Mucosa of descending colon (tissue), 3 donors: Measurements from ENCODE around the gene SPATA17. TPM values are rescaled to one million over a fixed set of nuclear protein-coding genes. Genes with fewer than 3 reads are reported as not detected.

Experiments
- ATAC-seq: fragments of 200-7000 bp; cut with Tn5 transposase; one replicate; pipeline ENCODE4 v1.9.1; 2020; ENCODE audit warnings: mild to moderate bottlenecking, moderate library complexity
- DNase-seq, 3 donors: peaks; one replicate each; pipeline ENCODE4 v3.0.0-alpha.2; 2020
- H3K36me3 ChIP-seq: fragments of 200-600 bp; one replicate; pipeline ENCODE4 v1.8.0; 2021; ENCODE audit warnings: low read depth, mild to moderate bottlenecking
- H3K4me1 ChIP-seq: fragments of 200-600 bp; one replicate; pipeline ENCODE4 v1.8.0; 2021; ENCODE audit warnings: low read depth, mild to moderate bottlenecking
- H3K4me3 ChIP-seq: fragments of 200-600 bp; one replicate; pipeline ENCODE4 v1.8.0; 2021; ENCODE audit warnings: mild to moderate bottlenecking
- H3K9me3 ChIP-seq: fragments of 200-600 bp; one replicate; pipeline ENCODE4 v1.8.0; 2021; ENCODE audit warnings: mild to moderate bottlenecking
- CTCF ChIP-seq: fragments of 200-600 bp; IDR thresholded peaks from one replicate; pipeline ENCODE4 v1.8.0; 2022; ENCODE audit warnings: antibody characterized with exemption, mild to moderate bottlenecking
- intact Hi-C, 2 donors: fragments of 100-400 bp; cut with DNase I in 1 of 2; cut with micrococcal nuclease in 1 of 2; formaldehyde crosslinking; loops; one replicate each; pipeline versions ENCODE4 v1.11.0 to v1.11.1; 2022; cut with DNase I, micrococcal nuclease
- total RNA-seq, 3 donors: library from RNA; stranded (reverse); fragmentation: NEBNext Ultra II Directional in 2 of 3; extraction: Animal tissue kit (Norgen Biotek cat#: 25700) in 2 of 3; gene quantifications; one replicate each; pipeline versions ENCODE4 v1.2.1 to v1.2.4, GENCODE V29; 2021 to 2023
- donor health status: DM: no; HTN: no; CAD: no; lungs with moderate emphysema.
- donor health status: DM: no; HTN: no; CAD: no.
- donor health status: DM: no; HTN: yes; CAD: no.

Gene SPATA17
- total RNA-seq, 3 donors from 2014 or later, result 0.28 to 0.90 (median 0.36) TPM

DNA sequence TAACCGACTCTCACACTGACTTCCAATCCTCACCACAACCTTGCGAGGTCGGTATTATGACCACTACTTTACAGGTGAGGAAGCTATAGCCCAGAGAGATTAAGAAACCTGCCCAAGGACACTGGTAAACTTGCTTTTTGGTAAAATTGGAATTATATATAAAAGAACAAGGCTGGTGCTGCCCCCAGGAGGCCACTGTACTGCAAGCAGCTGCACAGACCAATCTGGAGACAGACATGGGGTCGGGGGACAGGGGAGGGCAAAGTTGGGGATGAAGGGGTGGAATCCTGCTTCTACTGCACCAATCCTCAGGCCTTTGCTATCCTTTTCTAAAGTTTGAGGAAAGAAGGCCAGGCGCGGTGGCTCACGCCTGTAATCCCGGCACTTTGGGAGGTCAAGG, 280.8 kb downstream of the SPATA17 start:
- ATAC-seq (no peak), DNase-seq (no peak)
- H3K4me3 ChIP-seq, result no peak overlapping the region
- H3K36me3 ChIP-seq, result no peaks in the 10 kb centered on the region
- H3K4me1 ChIP-seq, result no peaks in the 10 kb centered on the region
- H3K9me3 ChIP-seq, result no peaks in the 10 kb centered on the region
- intact Hi-C loops, result no loop called here
- TF ChIP-seq CTCF, result no peak

- no peak overlapping the region for H3K4me3 ChIP-seq
- DNase-seq (no peak), ATAC-seq (no peak)
- H3K4me1 ChIP-seq, result no peaks in the 10 kb centered on the region
- no peaks in the 10 kb centered on the region for H3K9me3 ChIP-seq
- intact Hi-C loops, result no loop called here
- H3K36me3 ChIP-seq, result no peaks in the 10 kb centered on the region
- TF ChIP-seq CTCF, result no peak
Measured at GRCh38 chr1:217917281-217917887, 286.2 kb downstream of the SPATA17 start.

DNA sequence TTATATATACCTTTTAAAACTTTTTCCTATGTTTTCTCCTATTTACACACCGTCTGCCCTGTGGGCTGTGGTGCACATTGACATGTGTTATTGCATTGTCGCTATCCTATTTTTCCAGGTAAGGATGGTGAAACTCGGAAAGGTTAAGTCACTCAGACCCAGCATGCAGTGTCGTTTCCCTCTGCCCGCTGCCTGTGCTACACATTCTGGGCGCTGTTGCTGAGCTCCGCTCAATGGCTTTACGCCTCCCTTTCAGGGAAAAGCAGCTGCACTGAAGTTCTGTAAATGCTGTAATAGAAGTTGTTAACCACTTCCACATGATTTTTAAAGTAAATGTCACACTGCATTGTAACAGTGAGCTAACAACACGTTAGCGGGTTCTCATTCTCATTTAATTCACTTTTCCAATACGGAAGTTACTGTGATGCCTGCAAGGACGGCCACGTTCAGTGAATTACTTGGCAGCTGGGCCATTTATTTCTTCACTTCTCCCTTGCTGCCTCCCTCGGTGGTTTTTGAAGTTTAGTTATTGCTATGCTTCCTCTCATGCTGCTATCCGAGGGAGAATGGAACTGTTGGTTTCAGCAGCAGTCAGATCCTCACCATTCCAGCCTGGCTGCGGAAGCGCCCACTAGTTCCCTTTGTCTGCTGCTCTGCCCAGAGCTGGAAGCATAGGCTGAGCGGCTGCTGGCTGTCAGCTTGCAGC, 288.7 kb downstream of the SPATA17 start:
- Histone ChIP-seq H3K4me1 (no peaks in the 10 kb centered on the region), H3K36me3 (no peaks in the 10 kb centered on the region), H3K4me3 (no peak overlapping the region), H3K9me3 (no peaks in the 10 kb centered on the region)
- intact Hi-C loops, result no loop called here
- TF ChIP-seq CTCF, result no peak
- DNase-seq, result no peak
- ATAC-seq, result no peak

Other genes with a start within 250 kb of the SPATA17 start
- gene GPATCH2, start 254 bp upstream of the SPATA17 start, total RNA-seq, result 10 to 100 TPM; 13.2 to 15.2 (median 13.2) TPM